HG03457 (cell line): ENCODE results near the gene CCDC93.
"Not testable (repeated sequence)": the region's sequence is repeated elsewhere in the genome, so short reads cannot be mapped to it uniquely, and the experiment has no call there.

ENCODE experiments used
- ATAC-seq: cut with Tn5 transposase; IDR thresholded peaks from one replicate; pipeline ENCODE4 v1.9.1; 2021; ENCODE audit warnings: moderate number of reproducible peaks; ENCODE audit not compliant: unreplicated experiment

Gene CCDC93

DNA sequence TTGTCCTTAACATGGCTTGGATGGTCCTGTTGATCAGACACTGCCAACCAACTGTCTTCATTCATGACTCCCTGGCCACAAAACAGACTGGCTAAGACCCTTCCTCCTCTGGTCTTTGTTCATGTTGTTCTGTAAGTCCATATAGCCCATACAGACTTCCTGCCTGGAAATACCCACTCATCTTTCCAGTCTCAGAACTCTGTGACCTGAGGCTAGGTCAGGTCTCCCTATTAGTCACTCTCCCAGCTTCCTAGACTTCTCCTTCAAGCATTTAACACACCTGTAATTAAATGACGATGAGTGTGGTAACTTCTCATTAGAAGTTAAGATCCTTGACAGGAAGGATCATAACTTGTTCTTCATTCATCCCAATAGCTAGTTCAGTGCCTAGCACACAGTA is 56.3 kb downstream of the CCDC93 start:
- no peak for ATAC-seq

DNA sequence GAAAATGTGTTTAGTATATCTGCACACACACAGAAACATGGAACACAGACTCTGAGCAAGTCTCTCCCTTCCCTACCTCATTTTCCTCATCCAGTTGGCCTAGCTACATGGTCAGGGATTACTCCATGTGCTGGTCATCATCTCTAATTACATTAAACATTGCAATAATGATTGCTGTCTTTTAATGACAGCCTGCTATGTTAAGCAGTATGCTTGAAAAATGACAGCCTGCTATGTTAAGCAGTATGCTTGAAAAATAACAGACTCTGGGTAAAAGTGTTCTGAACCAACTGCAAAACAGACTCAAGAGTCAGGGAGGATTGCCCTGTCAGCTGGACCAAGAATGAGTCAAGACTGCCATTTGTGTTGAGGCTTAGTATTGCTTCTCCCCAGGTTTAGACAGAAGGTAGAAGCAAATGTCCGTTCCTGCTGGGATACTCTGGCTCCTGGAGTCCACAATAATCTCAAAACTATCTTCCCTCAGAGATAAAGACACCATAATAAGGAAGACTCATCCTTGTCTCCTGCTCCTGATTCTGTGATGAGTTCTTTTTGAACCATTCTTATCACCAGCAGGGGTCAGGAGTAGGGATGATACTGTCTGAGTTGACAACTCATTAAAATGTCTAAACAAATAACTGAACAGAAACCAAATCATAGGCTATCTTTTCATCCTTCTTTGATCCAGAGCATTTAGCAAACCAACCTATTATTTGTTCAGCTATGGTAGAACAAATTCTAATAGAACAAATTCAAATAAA is 57.7 kb downstream of the CCDC93 start:
- no peak for ATAC-seq

DNA sequence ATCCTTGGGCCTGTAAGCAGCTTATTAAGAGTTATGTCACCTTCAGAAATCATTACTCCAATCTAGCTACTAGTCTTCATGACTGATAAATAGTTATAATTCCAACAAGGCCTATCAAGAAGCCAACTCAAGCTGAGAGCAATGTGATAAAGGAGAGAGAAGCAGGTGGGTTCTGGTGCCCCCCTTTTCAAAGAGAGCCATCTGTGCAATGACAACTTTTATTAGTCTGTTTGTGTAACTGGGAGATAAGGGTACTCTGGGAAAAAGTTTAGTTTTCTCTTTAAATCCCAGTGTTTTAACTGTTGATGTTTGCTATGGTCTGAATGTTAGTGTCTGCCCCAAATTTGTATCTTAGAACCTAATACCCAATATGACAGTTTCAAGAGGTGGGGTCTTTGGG is 60.6 kb downstream of the CCDC93 start:
- no peak for ATAC-seq

DNA sequence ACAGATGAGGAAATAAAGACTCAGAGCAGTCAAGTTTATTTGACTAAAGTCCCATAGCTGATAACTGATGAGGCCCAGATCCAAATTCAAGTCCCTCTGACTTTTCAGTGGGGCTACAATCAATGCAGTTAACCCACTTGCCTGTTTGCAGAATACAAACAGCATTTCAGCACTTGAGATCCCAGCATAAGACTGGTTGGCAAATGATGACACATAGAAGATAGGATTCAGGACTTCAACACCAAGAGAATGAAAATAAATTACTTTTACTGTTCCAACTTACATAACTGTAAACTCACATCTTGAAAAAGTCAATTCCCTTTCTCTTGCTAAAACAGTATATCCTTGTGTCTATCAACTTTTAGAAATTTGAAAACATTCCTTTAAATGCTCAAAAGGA is 61.2 kb downstream of the CCDC93 start:
- ATAC-seq = no peak

DNA sequence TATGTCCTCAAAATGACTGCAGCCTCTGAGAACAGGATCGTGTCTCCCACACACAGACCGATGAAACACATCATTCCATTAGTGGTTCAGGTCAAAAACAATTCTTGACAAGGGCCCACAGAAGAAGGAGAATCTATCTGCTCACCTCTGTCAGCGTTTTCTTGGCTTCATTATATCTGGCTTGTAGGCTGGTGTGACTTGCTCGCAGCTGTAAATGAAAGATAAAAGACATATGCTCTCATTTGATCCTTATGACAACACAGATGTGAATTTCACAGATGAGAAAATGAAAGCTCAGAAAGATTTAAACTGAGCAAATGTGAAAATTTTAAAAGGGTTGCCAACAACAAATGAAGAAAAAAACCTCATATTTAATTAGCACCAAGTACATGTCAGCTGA is 61.6 kb downstream of the CCDC93 start:
- ATAC-seq = no peak

DNA sequence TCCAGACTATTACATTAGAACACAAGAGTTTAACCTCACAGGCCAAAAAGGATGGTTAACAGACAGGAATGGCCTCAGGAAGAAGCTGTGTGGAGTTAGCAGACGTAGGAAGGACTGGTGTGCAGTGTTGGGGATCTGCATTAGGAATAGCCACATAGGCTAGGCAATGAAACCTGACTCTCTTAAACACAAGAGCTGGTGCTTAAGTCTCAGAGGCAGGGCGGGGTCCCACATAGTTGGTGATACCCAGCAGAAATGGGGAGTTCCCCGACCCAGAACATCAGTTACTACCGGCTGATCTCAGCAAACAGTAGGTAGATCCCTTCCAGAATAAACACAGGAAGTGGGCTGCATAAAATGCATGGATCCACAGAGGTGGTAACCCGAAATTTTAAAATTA is 64.1 kb downstream of the CCDC93 start:
- no peak for ATAC-seq

DNA sequence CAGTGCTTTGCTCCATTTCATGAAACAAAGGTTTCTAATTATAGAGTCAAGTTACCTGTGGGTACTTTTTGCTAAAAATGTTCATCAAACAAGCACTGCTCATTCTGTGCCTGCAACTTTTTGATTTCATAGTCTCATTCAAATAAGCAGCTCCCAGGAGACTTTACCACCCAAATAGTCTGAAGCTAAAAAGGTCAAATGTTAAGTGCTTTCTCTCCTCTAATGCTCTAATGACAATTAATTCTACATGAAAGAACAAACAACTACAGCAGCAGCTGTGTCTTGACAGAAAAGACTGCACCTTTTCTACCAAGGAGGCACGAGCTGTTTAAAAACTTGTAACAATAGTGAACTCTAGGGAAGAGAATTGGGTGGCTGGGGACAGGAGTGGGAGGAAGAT is 65.3 kb downstream of the CCDC93 start:
- ATAC-seq = no peak

DNA sequence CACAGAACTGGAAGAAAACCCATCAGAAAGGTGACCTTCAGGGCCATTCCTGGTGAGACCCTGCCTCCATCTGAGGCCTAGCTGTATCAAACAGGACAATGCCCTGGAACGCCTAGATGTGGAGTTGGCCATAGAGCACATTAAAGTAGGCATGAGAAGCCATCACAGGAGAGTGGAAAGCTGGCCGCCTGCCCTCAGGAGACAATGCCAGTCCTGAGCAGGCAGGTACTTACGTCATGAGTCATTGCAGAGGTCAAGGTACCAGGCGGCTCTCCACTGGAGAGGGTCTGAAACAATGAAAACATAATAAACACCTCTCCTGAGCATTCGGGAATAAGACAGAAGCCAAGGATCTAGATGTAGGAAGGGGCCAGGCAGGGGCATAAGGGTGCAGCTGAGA is 68.6 kb downstream of the CCDC93 start:
- no peak for ATAC-seq

DNA sequence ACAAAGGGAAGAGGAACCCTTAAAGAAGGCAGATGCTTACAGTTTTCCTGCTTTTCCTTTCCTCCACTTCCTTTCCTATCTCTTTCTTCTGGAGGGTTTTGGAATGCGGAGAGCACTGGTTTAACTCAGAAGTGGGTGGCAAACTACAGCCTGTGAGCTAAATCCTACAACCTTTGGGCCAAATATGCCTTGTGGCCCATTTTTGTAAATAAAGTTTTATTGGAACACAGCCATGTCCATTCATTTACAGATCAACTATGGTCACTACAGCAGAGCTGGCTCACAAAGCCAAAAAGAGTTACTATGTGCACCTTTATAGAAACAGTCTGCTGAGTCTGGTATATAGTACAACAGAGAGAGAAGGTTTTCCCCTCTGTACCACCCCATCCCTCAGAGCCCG is 69.1 kb downstream of the CCDC93 start:
- ATAC-seq = no peak

DNA sequence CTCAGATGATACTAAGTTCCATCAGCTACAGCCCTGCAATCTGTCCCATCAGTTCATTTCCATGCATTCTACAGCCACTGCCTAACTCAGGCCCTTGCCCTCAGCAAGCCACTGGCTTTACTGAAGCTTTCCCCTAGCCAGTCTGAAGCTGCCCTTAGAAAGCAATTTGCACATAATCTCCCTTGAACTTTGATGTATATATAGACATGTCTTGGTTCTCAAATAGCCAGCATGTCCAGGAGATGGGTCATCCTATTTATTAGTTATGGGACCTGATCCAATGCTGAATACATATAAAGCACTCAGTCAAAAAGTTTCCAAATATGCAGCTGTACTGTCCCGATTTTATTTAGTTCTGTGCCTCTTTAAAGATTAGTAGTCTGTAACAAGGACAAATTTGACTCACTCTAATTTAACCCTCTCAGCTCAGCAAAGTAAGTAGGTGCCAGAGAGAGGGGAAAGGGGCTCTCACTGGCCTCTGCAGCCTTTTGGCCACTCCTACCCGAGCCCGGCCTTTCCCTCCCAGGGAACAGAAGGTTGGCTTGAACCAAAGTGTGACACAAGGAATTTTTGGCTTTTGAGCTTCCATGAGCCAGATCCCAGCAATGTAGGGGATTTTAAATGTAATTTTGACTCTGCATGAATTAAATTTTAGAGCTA is 70.7 kb downstream of the CCDC93 start:
- no peak for ATAC-seq

DNA sequence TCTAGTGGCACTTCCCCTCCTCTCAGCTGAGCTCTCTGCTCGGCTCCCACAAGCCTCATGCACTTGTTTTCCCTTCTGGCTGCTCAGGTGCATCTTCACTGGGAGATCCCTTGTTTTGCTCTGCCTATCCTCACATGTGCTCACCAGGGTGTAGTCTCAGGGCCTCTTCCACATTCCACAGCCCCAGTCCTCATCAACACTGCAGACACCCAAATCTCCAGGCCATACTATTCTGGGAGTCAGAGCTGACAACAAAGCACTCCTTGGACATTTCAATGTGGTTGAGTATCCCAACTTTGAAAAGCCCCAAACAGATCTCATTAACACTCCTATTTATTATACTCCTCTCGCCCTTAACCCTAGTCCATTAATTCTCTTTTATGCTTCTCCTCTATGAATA is 71.3 kb downstream of the CCDC93 start:
- no peak for ATAC-seq

DNA sequence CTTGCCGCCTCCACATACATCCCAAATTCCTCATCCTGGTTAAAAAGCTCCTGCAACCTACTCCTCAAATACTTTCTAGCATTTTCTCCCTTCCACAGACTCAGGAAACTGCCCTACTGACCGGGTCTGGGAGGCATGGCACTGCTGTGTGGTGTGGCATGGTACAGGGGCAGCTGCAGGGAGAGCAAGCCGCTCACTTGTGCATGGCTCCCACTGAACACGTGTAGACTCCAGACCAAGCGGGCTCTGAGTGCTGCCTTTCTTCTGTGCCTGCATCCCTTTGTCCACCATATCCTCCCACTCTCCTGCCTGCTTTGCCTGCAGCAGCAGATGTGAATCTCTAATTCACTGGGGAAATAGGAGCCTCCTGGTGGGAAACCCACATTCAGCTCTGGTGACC is 72.2 kb downstream of the CCDC93 start:
- no peak for ATAC-seq

DNA sequence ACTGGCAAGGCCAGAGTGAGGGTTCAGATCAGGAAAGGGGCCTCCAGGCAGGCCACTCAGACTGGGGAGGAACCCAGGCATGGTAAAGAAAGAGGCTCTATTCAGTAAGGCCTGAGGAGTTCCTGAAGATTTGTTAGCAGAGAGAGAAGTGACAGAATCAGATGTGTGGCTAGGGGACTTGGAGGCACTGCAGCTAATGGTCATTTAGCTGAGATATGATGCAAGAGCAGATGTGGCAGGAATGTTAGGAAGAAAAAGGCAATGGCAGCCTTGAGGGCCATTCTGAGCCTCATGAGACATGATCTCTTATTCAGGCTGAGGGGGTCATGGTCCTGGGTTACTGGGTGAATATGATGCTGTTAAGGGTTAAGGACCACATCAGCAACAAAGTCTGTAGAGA is 73.4 kb downstream of the CCDC93 start:
- ATAC-seq = no peak

DNA sequence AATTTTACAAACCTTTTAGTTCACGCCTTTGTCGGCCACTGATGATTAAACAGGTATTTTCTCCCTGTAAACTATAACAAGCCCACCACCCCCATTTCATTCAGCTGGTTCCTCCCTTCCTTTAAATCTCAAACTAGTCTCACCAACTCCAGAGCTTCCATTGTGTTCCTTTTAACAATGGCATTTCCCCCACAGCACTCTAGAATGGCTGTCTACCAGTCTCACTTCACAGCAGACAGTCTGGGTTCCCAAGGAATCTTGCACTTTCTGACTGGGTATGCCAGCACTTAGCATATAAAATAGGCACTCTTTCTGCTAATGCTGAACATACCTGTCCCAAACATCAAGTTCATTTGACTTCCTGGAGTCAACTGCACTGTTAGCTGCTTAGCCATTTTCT is 75.3 kb downstream of the CCDC93 start:
- no peak for ATAC-seq

DNA sequence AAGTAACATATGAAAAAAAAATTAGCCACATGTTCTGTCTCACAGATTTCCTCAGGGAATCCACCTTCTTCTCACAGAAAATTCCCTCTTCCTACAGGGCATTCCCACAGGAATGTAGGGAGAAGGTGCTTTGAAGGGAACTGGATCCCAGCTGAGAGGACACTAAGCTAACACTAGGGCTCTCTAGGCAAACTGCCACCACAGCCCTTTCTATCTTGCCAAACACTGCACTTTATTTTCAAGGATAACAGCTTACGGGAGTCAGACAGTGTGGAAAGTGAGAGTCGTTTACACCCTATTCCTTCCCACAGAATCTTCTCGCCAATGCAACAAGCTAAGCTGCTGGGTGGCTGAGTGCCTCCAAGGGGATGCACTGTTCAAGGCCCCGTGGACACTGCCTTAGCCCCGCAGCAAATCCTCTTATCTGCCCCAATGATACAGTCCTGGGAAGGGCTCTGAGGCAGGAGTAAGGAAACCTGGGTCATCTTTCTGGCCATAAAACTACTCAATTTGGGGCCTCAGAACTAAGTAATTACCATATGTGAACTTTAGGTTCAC is 76.9 kb downstream of the CCDC93 start:
- no peak for ATAC-seq

DNA sequence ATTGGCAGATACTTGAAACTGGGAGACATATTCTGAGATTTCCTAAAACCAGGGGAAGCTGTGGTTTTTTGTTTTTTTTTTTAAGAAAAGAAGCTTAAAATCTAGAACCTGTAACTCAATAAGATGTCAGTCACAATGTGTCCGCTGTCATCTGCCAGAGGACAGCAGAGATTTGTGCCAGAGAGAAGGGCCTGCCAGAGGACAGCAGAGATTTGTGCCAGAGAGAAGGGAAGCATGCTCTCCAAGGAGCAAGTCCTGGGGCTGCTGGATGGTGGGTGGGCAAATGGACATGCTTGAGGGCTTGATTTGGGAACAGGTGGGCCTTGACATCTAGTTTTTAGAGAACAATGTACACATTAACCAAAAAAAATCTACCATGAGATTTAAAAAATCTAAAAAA is 77.9 kb downstream of the CCDC93 start:
- ATAC-seq = no peak

DNA sequence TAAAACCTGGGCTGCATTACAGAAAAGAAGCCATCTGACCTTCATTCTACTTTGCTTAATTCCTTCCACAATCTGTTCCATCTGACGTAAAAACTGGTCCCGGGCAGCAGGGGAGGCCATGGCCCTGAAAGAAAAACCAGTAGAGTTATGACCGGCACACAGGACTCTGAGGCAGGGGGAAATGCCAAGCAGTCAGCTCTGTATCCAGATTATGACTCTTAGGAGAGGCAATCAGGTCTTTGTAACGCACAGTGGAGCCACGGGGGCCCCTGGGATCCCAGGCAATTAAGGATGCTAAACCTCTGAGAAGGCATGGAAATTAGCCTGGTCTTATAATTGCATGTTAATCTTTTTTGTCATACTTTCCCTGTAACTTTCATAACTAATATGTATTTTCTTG is 78.4 kb downstream of the CCDC93 start:
- no peak for ATAC-seq

DNA sequence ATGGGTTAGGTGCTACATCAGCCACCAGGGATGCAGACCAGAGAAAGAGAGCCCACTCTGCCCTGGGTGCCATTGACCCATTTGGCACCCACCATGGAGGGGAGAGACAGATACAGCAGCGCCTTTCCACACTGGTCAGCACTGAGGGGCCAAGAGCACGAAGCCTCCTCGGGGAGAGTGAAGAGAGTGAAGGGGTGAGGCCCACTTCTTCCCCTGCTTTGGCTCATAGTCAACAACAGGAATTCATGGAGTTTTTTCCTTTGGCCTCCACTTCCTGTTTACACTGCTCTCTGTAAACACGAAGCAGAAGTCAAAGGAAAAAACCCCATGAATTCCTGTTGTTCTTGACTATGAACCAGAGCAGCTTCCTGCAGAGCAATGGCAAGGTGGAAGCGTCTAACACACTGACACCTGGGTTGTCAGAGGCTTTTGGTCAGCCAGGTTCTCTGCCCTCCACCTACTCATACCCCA is 80.0 kb downstream of the CCDC93 start:
- no peak for ATAC-seq

DNA sequence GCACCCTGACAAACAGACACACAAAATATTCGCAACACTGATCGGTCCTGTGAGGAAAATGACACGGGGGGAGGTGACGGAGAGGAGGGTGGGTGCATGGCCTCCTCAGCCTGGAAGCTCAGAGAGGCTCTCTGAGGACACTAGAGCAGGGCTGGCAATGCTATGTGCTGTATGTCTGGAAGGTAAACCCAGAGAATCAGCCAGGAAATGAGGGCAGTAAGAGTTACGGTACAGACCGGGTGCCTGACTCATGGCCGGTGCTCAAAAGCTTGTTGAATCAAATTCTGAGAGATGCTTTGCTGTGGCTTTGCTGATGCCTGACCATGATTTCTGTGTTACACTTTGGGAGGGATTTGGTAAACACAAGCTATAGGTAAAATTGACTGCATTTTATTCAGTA is 81.9 kb downstream of the CCDC93 start:
- no peak for ATAC-seq

DNA sequence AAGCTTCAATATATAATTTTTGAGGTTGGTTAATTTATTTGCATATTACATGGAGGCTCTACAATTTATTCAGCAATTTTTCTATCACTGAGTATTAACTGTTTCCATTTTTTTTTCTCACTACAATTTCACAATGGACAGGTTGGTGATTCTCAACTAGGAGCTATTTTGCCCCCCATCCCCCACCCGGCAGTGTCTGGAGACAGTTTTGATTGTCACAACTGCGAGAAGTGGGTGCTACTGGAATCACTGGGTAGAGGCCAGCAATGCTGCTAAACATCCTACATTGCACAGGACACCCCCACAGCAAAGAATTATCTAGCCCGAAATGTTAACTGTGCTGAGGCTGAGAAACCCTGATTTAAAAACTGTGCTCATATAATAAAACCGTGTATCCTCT is 82.6 kb downstream of the CCDC93 start:
- ATAC-seq = no peak

DNA sequence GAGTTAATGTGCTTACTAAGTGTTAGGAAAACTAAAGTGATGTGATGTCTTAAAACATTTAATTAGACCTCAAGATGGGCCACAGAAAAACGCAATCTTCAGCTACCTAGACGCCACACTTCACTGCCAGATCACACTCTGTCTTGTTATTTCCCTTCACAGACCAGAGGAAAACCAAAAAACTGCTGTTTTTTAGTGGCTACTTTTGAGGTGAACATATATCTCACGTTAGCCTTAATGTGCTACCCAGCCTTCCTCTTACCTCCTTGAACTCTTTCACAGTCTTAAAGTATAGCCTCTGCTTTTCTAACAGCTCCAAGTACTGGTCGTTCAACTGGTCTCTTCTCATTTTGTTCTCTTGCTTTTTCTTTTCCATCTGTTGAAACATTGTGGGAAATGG is 83.1 kb downstream of the CCDC93 start:
- ATAC-seq = no peak

DNA sequence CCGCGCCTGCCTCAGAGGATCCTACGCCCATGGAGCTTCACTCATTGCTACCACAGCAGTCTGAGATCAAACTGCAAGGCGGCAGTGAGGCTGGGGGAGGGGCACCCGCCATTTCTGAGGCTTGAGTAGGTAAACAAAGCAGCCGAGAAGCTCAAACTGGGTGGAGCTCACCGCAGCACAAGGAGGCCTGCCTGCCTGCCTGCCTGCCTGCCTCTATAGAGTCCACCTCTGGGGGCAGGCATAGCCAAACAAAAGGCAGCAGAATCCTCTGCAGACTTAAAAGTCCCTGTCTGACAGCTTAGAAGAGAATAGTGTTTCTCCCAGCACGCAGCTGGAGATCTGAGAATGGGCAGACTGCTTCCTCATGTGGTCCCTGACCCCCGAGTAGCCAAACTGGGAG is 90.4 kb downstream of the CCDC93 start:
- not testable (repeated sequence) for ATAC-seq
